HepG2 (cell line): ENCODE measurements around the gene MRPL28. TPM values are rescaled to one million over a fixed set of nuclear protein-coding genes. Genes with fewer than 3 reads are reported as not detected.

Experiments used
- CAMTA2 ChIP-seq: sonication (generic); formaldehyde crosslinking; IDR thresholded peaks from 2 replicates; pipeline ENCODE4 v1.4.0; 2020; ENCODE audit warnings: mild to moderate bottlenecking, missing genetic modification reagents, borderline replicate concordance
- ELF1 ChIP-seq: sonication (generic); formaldehyde crosslinking; IDR thresholded peaks from 2 replicates; pipeline ENCODE4 v1.4.0; 2020; ENCODE audit warnings: missing genetic modification reagents
- KDM2A ChIP-seq: sonication (generic); formaldehyde crosslinking; IDR thresholded peaks from 2 replicates; pipeline ENCODE4 v1.4.0; 2020; ENCODE audit warnings: low read depth, missing genetic modification reagents, borderline replicate concordance
- RBM22 ChIP-seq: fragments of 200-400 bp; formaldehyde crosslinking; optimal IDR thresholded peaks from 2 replicates; pipeline ENCODE3; 2017; ENCODE audit warnings: mild to moderate bottlenecking, low read length, moderate library complexity
- RFX5 ChIP-seq: IDR thresholded peaks from 2 replicates; pipeline ENCODE4 v1.6.1; 2011; ENCODE audit warnings: low read depth, low read length, improper control_type of control experiment
- STAT6 ChIP-seq: sonication (generic); formaldehyde crosslinking; IDR thresholded peaks from 2 replicates; pipeline ENCODE4 v1.4.0; 2020; ENCODE audit warnings: missing genetic modification reagents, mild to moderate bottlenecking, borderline replicate concordance
- ZBTB37 ChIP-seq: sonication (generic); formaldehyde crosslinking; IDR thresholded peaks from 2 replicates; pipeline ENCODE4 v1.4.0; 2020; ENCODE audit warnings: mild to moderate bottlenecking, missing genetic modification reagents
- ZC3H4 ChIP-seq: sonication (generic); formaldehyde crosslinking; IDR thresholded peaks from 2 replicates; pipeline ENCODE4 v1.4.0; 2020; ENCODE audit warnings: missing genetic modification reagents, borderline replicate concordance
- ZNF138 ChIP-seq: sonication (generic); formaldehyde crosslinking; IDR thresholded peaks from 2 replicates; pipeline ENCODE4 v1.5.0; 2020; ENCODE audit warnings: mild to moderate bottlenecking, low read depth, missing genetic modification reagents
- ZNF20 ChIP-seq: sonication (generic); formaldehyde crosslinking; IDR thresholded peaks from 2 replicates; pipeline ENCODE4 v1.4.0; 2020; ENCODE audit warnings: mild to moderate bottlenecking, moderate library complexity, missing genetic modification reagents
- ZNF530 ChIP-seq: sonication (generic); formaldehyde crosslinking; IDR thresholded peaks from 2 replicates; pipeline ENCODE4 v1.5.0; 2020; ENCODE audit warnings: low read depth, mild to moderate bottlenecking, missing genetic modification reagents
- ZNF558 ChIP-seq: sonication (generic); formaldehyde crosslinking; IDR thresholded peaks from 2 replicates; pipeline ENCODE4 v1.9.0; 2022; ENCODE audit warnings: mild to moderate bottlenecking, missing genetic modification reagents, borderline replicate concordance
- ZNF562 ChIP-seq: sonication (generic); formaldehyde crosslinking; IDR thresholded peaks from 2 replicates; pipeline ENCODE4 v1.8.0; 2022; ENCODE audit warnings: missing genetic modification reagents, borderline replicate concordance
- ZNF747 ChIP-seq: sonication (generic); formaldehyde crosslinking; IDR thresholded peaks from 2 replicates; pipeline ENCODE4 v1.8.1; 2023; ENCODE audit warnings: missing genetic modification reagents, mild to moderate bottlenecking, borderline replicate concordance
- ZSCAN20 ChIP-seq: sonication (generic); formaldehyde crosslinking; IDR thresholded peaks from 2 replicates; pipeline ENCODE4 v1.4.0; 2020; ENCODE audit warnings: missing genetic modification reagents, mild to moderate bottlenecking, borderline replicate concordance
- ZZZ3 ChIP-seq: sonication (generic); formaldehyde crosslinking; IDR thresholded peaks from 2 replicates; pipeline ENCODE4 v1.4.0; 2020; ENCODE audit warnings: missing genetic modification reagents, mild to moderate bottlenecking, borderline replicate concordance
- polyA plus RNA-seq, 8 experiments: library from polyadenylated mRNA; depleted of rRNA in 3 of 8; stranded (reverse) in 7 of 8; unstranded in 1 of 8; fragments of >200 nt; fragmentation: Illumina TruSeq in 4 of 8; extraction: Trizol in 4 of 8; gene quantifications; 2 replicates each; pipeline versions ENCODE4 v1.2.1 to v1.2.3, GENCODE V29; 2011 to 2016; ENCODE audit warnings: low read depth in 4 of 8, missing spikeins in 1 of 8, mixed read lengths in 1 of 8; ENCODE audit not compliant: insufficient read depth in 1 of 8
- total RNA-seq, 5 experiments: library from RNA; depleted of rRNA; stranded (reverse); fragments of >200 nt; fragmentation: Illumina TruSeq; extraction: Trizol; gene quantifications; 2 replicates each; pipeline ENCODE4 v1.2.3, GENCODE V29; 2016; ENCODE audit warnings: low read depth in 1 of 5
- TF ChIP-seq, protein P1 (sequence below): sonication (generic); formaldehyde crosslinking; IDR thresholded peaks from 2 replicates; pipeline ENCODE4 v1.4.0; 2020; ENCODE audit warnings: missing genetic modification reagents, borderline replicate concordance

MRPL28 gene
- total and polyA plus RNA-seq, 2 of the 13 experiments (the other 11 are each of a cell fraction or from before 2014, with no cell fraction given): 114 to 135 TPM

- peak; percentile 89 for TF ChIP-seq ZNF20 (CRISPR knock-in tag)
- TF ChIP-seq ZC3H4 (CRISPR knock-in tag): no peak
- no peak for TF ChIP-seq ZBTB37
- no peak for TF ChIP-seq ELF1 (CRISPR knock-in tag)
- TF ChIP-seq RFX5: no peak
- TF ChIP-seq RBM22: peak; percentile 95
- no peak; the same call in 1 of the 2 replicates for TF ChIP-seq ZZZ3 (CRISPR knock-in tag)
- TF ChIP-seq ZNF562 (CRISPR knock-in tag): no peak
- TF ChIP-seq ZNF530 (CRISPR knock-in tag): no peak
- TF ChIP-seq CAMTA2 (CRISPR knock-in tag): 0 out of 2 replicates have a peak, but pooled peaks have one; percentile 65
- peak; percentile 75; the same call in 1 of the 2 replicates for TF ChIP-seq ZNF747 (CRISPR knock-in tag)
- TF ChIP-seq ZNF138: no peak
- TF ChIP-seq, protein P1, sequence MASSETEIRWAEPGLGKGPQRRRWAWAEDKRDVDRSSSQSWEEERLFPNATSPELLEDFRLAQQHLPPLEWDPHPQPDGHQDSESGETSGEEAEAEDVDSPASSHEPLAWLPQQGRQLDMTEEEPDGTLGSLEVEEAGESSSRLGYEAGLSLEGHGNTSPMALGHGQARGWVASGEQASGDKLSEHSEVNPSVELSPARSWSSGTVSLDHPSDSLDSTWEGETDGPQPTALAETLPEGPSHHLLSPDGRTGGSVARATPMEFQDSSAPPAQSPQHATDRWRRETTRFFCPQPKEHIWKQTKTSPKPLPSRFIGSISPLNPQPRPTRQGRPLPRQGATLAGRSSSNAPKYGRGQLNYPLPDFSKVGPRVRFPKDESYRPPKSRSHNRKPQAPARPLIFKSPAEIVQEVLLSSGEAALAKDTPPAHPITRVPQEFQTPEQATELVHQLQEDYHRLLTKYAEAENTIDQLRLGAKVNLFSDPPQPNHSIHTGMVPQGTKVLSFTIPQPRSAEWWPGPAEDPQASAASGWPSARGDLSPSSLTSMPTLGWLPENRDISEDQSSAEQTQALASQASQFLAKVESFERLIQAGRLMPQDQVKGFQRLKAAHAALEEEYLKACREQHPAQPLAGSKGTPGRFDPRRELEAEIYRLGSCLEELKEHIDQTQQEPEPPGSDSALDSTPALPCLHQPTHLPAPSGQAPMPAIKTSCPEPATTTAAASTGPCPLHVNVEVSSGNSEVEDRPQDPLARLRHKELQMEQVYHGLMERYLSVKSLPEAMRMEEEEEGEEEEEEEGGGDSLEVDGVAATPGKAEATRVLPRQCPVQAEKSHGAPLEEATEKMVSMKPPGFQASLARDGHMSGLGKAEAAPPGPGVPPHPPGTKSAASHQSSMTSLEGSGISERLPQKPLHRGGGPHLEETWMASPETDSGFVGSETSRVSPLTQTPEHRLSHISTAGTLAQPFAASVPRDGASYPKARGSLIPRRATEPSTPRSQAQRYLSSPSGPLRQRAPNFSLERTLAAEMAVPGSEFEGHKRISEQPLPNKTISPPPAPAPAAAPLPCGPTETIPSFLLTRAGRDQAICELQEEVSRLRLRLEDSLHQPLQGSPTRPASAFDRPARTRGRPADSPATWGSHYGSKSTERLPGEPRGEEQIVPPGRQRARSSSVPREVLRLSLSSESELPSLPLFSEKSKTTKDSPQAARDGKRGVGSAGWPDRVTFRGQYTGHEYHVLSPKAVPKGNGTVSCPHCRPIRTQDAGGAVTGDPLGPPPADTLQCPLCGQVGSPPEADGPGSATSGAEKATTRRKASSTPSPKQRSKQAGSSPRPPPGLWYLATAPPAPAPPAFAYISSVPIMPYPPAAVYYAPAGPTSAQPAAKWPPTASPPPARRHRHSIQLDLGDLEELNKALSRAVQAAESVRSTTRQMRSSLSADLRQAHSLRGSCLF (CRISPR knock-in tag): no peak
- no peak for TF ChIP-seq STAT6
- TF ChIP-seq ZSCAN20 (CRISPR knock-in tag): no peak
- peak; percentile 78 for TF ChIP-seq KDM2A
- peak; percentile 70; the same call in 1 of the 2 replicates for TF ChIP-seq ZNF558 (CRISPR knock-in tag)
Observed at GRCh38 chr16:342455-343213, 27.7 kb downstream of the MRPL28 start (continued).
